Subcutaneous abdominal adipose tissue (tissue), 5 donors: ENCODE data around the gene CDKL4.
A peak's percentile ranks its signal among the peaks of the same experiment; 100 is the strongest.
"Not testable (repeated sequence)": the region's sequence is repeated elsewhere in the genome, so short reads cannot be mapped to it uniquely, and the experiment has no call there.

Source experiments
- H3K27ac ChIP-seq: one replicate; pipeline ENCODE4 v1.7.0; 2013; ENCODE audit warnings: low read depth, mild to moderate bottlenecking, inconsistent platforms, low read length, moderate library complexity
- H3K27me3 ChIP-seq, 5 donors: one replicate each; pipeline ENCODE4 v1.7.0; 2013; ENCODE audit warnings: low read length in 5 of 5, inconsistent platforms in 1 of 5; ENCODE audit not compliant: control insufficient read depth in 5 of 5, insufficient read depth in 4 of 5
- H3K36me3 ChIP-seq, 5 donors: one replicate each; pipeline ENCODE4 v1.7.0; 2013; ENCODE audit warnings: low read length in 5 of 5; ENCODE audit not compliant: control insufficient read depth in 5 of 5, insufficient read depth in 5 of 5
- H3K4me1 ChIP-seq, 5 donors: one replicate each; pipeline ENCODE4 v1.7.0; 2013; ENCODE audit warnings: low read length in 5 of 5, mild to moderate bottlenecking in 3 of 5, moderate library complexity in 1 of 5; ENCODE audit not compliant: control insufficient read depth in 5 of 5, insufficient read depth in 5 of 5
- H3K4me3 ChIP-seq, 5 donors: one replicate each; pipeline ENCODE4 v1.7.0; 2013; ENCODE audit warnings: low read length in 5 of 5, low read depth in 1 of 5
- H3K9ac ChIP-seq, 5 donors: one replicate each; pipeline ENCODE4 v1.7.0; 2013; ENCODE audit warnings: low read length in 5 of 5, mild to moderate bottlenecking in 4 of 5, moderate library complexity in 3 of 5
- H3K9me3 ChIP-seq, 5 donors: one replicate each; pipeline ENCODE4 v1.7.0; 2013; ENCODE audit warnings: low read length in 5 of 5; ENCODE audit not compliant: control insufficient read depth in 5 of 5
- donor health status: healthy.
- donor health status: healthy.
- donor health status: healthy.
- donor health status: healthy.
- donor health status: healthy.

CDKL4 gene

GRCh38 chr2:39216346-39217191 is 27.2 kb downstream of the CDKL4 start:
- H3K9ac ChIP-seq = no peak overlapping the region
- H3K27me3 ChIP-seq = no peaks in the 10 kb centered on the region
- no peak overlapping the region for H3K4me3 ChIP-seq
- no peak overlapping the region for H3K27ac ChIP-seq
- no peaks in the 10 kb centered on the region for H3K9me3 ChIP-seq
- no peaks in the 10 kb centered on the region for H3K4me1 ChIP-seq
- no peaks in the 10 kb centered on the region for H3K36me3 ChIP-seq

GRCh38 chr2:39215545-39215944 is 28.2 kb downstream of the CDKL4 start:
- Histone ChIP-seq H3K4me3 (no peak overlapping the region), H3K36me3 (no peaks in the 10 kb centered on the region), H3K4me1 (no peaks in the 10 kb centered on the region), H3K27ac (no peak overlapping the region), H3K27me3 (no peaks in the 10 kb centered on the region), H3K9ac (no peak overlapping the region), H3K9me3 (no peaks in the 10 kb centered on the region)

- Histone ChIP-seq H3K4me3 (no peak overlapping the region), H3K27ac (no peak overlapping the region), H3K36me3 (no peaks in the 10 kb centered on the region), H3K9ac (no peak overlapping the region), H3K9me3 (no peaks in the 10 kb centered on the region), H3K4me1 (no peaks in the 10 kb centered on the region), H3K27me3 (no peaks in the 10 kb centered on the region)
Observed at GRCh38 chr2:39213015-39213414, 30.8 kb downstream of the CDKL4 start.

- Histone ChIP-seq H3K9ac (no peak overlapping the region), H3K27me3 (no peaks in the 10 kb centered on the region), H3K27ac (no peak overlapping the region), H3K4me3 (no peak overlapping the region), H3K9me3 (no peaks in the 10 kb centered on the region), H3K4me1 (no peaks in the 10 kb centered on the region), H3K36me3 (no peaks in the 10 kb centered on the region)
Observed at GRCh38 chr2:39210846-39211245, 32.9 kb downstream of the CDKL4 start.

- Histone ChIP-seq H3K4me1 (peaks cover 0 to 4% (median 0%) of the 10 kb centered on the region in 5 donors), H3K27me3 (no peaks in the 10 kb centered on the region), H3K36me3 (no peaks in the 10 kb centered on the region), H3K27ac (no peak overlapping the region), H3K9me3 (no peaks in the 10 kb centered on the region), H3K9ac (peak overlapping the region in 1 of 5 donors; percentile 35), H3K4me3 (peak overlapping the region in 2 of 5 donors; percentile 43 to 51)
Observed at GRCh38 chr2:39203382-39203781, 40.4 kb downstream of the CDKL4 start.

- H3K9me3 ChIP-seq = no peaks in the 10 kb centered on the region
- H3K4me3 ChIP-seq = no peak overlapping the region
- H3K27me3 ChIP-seq = no peaks in the 10 kb centered on the region
Observed at GRCh38 chr2:39202639-39203369, 41.0 kb downstream of the CDKL4 start.

GRCh38 chr2:39197003-39197402 is 46.8 kb downstream of the CDKL4 start:
- H3K4me3 ChIP-seq, H3K9ac ChIP-seq, H3K4me1 ChIP-seq, H3K27ac ChIP-seq, H3K36me3 ChIP-seq, H3K27me3 ChIP-seq, H3K9me3 ChIP-seq: not testable (repeated sequence)

More at GRCh38 chr2:39202639-39203369, 41.0 kb downstream of the CDKL4 start:
- Histone ChIP-seq H3K4me1 (peaks cover 0 to 4% (median 0%) of the 10 kb centered on the region in 5 donors), H3K36me3 (no peaks in the 10 kb centered on the region), H3K9ac (no peak overlapping the region), H3K27ac (no peak overlapping the region)

- no peak overlapping the region for H3K4me3 ChIP-seq
- H3K27me3 ChIP-seq = no peaks in the 10 kb centered on the region
- H3K9me3 ChIP-seq = no peaks in the 10 kb centered on the region
- no peak overlapping the region for H3K9ac ChIP-seq
- H3K27ac ChIP-seq = no peak overlapping the region
- no peaks in the 10 kb centered on the region for H3K36me3 ChIP-seq
- H3K4me1 ChIP-seq = no peaks in the 10 kb centered on the region
Observed at GRCh38 chr2:39194686-39195085, 49.1 kb downstream of the CDKL4 start.

GRCh38 chr2:39188960-39189494 is 54.7 kb downstream of the CDKL4 start:
- H3K9me3 ChIP-seq = no peaks in the 10 kb centered on the region
- H3K4me1 ChIP-seq = no peaks in the 10 kb centered on the region
- no peak overlapping the region for H3K9ac ChIP-seq
- no peak overlapping the region for H3K4me3 ChIP-seq
- no peaks in the 10 kb centered on the region for H3K27me3 ChIP-seq
- no peaks in the 10 kb centered on the region for H3K36me3 ChIP-seq
- H3K27ac ChIP-seq = no peak overlapping the region

- Histone ChIP-seq H3K36me3 (no peaks in the 10 kb centered on the region), H3K4me3 (no peak overlapping the region), H3K27ac (no peak overlapping the region), H3K9ac (no peak overlapping the region), H3K27me3 (no peaks in the 10 kb centered on the region), H3K4me1 (no peaks in the 10 kb centered on the region), H3K9me3 (no peaks in the 10 kb centered on the region)
Observed at GRCh38 chr2:39183673-39184072, 60.1 kb downstream of the CDKL4 start.
